Heart left ventricle (tissue), 16 donors: ENCODE data around the gene DDC. TPM values are rescaled to one million over a fixed set of nuclear protein-coding genes. Genes with fewer than 3 reads are reported as not detected.
A peak's percentile ranks its signal among the peaks of the same experiment; 100 is the strongest.

Source experiments
- ATAC-seq, 4 donors: fragments of 200-7000 bp; cut with Tn5 transposase; one replicate each; pipeline ENCODE4 v1.9.1; 2020 to 2022; ENCODE audit warnings: moderate library complexity in 4 of 4, mild to moderate bottlenecking in 3 of 4, moderate number of reproducible peaks in 1 of 4
- DNase-seq, 5 donors: peaks; one replicate each; pipeline ENCODE4 v3.0.0-alpha.2; 2020
- H3K27ac ChIP-seq, 12 donors: fragments of 200-600 bp; sonication (generic) in 4 of 12; one replicate each; pipeline versions ENCODE4 v1.5.0 to v1.8.0; 2016 to 2022; ENCODE audit warnings: mild to moderate bottlenecking in 2 of 12
- H3K27me3 ChIP-seq, 9 donors: fragments of 200-600 bp; sonication (generic) in 2 of 9; one replicate each; pipeline versions ENCODE4 v1.5.1 to v1.8.0; 2016 to 2022; ENCODE audit warnings: mild to moderate bottlenecking in 3 of 9
- H3K36me3 ChIP-seq, 9 donors: fragments of 200-600 bp; sonication (generic) in 2 of 9; one replicate each; pipeline versions ENCODE4 v1.5.0 to v1.8.0; 2018 to 2022; ENCODE audit warnings: mild to moderate bottlenecking in 2 of 9
- H3K4me1 ChIP-seq, 12 donors: fragments of 200-600 bp; sonication (generic) in 4 of 12; one replicate each; pipeline versions ENCODE4 v1.5.0 to v1.8.0; 2016 to 2022; ENCODE audit warnings: mild to moderate bottlenecking in 3 of 12
- H3K4me3 ChIP-seq, 12 donors: fragments of 200-600 bp; sonication (generic) in 4 of 12; one replicate each; pipeline versions ENCODE4 v1.5.0 to v1.8.0; 2017 to 2022; ENCODE audit warnings: mild to moderate bottlenecking in 9 of 12, moderate library complexity in 4 of 12
- H3K9me3 ChIP-seq, 12 donors: fragments of 200-600 bp; sonication (generic) in 4 of 12; one replicate each; pipeline versions ENCODE4 v1.5.0 to v1.8.0; 2016 to 2022; ENCODE audit warnings: mild to moderate bottlenecking in 1 of 12
- POLR2A ChIP-seq, 2 donors: fragments of 450-650 bp; IDR thresholded peaks; one replicate each; pipeline ENCODE4 v1.6.1; 2017; ENCODE audit warnings: antibody characterized with exemption in 2 of 2, mild to moderate bottlenecking in 2 of 2, moderate library complexity in 2 of 2
- WGBS, 4 donors: extraction: QIAGEN DNeasy Blood & Tissue Kit in 2 of 4; methylation state at CpG; one replicate each; pipeline versions ENCODE4 v1.1.5 to v1.1.7; 2013 to 2018; 5-methylcytosine and 5-hydroxymethylcytosine counted together
- intact Hi-C, 10 donors: fragments of 100-400 bp; cut with DNase I; formaldehyde crosslinking; loops; one replicate each; pipeline versions ENCODE4 v1.11.1 to v1.14.2; 2022
- polyA plus RNA-seq, 2 donors: library from polyadenylated mRNA; stranded (reverse); fragments of 200-250 nt; gene quantifications; one replicate each; pipeline ENCODE4 v1.2.3, GENCODE V29; 2013
- total RNA-seq, 9 donors: library from RNA; depleted of rRNA in 2 of 9; stranded (reverse); fragments of >200 nt in 2 of 9; fragmentation: NEBNext Ultra II Directional in 3 of 9; extraction: Animal tissue kit (Norgen Biotek cat#: 25700) in 3 of 9; gene quantifications; one replicate each; pipeline versions ENCODE4 v1.1.0 to v1.2.4, GENCODE V29; 2016 to 2023
- TF ChIP-seq, protein P1 (sequence below), 12 donors: fragments of 200-600 bp; sonication (generic) in 4 of 12; IDR thresholded peaks; one replicate each; pipeline versions ENCODE4 v1.5.0 to v1.8.0; 2018 to 2022; ENCODE audit warnings: antibody characterized with exemption in 12 of 12, mild to moderate bottlenecking in 5 of 12
- donor health status: ischemic (EF 13 %, LVEDD 7.1; RV severe dilation, severe dysfunction).
- donor health status: healthy with polysubstance abuse.
- donor health status: DM: no; HTN: yes; CAD: no.
- donor health status: DM: no; HTN: no; CAD: no.
- donor health status: ischemic (EF 25% LVEDD 6.9; RV normal size, moderate dysfunction).
- donor health status: ischemic (EF 25% LVEDD 5.7; RV mildly dilated, moderate dysfunction).
- donor health status: healthy.
- donor health status: DM: yes; HTN: yes; CAD: no.
- donor health status: ischemic (EF 35%, LVEDD 5.7; RV mildly dilated, moderate dysfunction).
- donor health status: nonischemic (EF 11% LVEDD 7.7; RV severe dilation, severe dysfunction).
- donor health status: DM: yes; HTN: yes; CAD: no.
- donor health status: PGD.
- donor health status: ischemic (EF 29% LVEDD 5.4; RV normal size, mild dysfunction).
- donor health status: nonischemic (EF 23%, LVEDD 6.1; RV moderate dilation, normal function).

DDC gene
- total and polyA plus RNA-seq, 11 donors: 0.08 TPM; not detected in 10

DNA sequence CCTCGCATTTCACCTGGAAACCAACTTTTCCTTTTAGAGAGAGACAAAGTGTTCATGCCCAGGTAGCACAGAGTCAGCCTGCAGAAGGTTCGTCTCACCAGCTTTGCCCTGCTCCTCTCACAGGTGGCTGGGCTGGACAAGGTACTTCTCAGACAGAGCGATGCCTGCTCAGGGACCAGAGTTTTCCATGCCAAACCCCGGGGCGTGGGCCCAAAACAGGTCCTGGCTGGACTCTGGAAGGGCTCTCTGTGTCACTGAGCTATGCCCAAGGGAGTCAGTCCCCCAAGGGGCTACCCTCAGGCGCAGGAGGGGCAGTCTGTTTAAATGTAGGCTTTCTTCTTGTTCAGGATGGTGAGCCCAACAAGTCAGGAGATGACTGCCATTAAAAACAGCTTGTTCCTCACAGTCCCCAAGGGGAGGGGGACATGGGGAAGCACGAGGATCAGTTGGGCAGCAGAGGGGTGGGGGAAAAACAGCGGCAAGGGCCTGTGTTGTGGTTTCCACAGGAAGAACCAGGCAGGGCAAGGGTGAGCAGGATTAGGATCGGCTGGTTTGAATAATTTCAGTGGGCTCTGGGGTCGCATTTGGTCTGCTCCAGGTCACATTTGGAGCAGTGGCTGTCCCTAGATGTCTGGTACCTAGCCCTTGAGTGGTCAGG is 59.5 kb downstream of the DDC start:
- intact Hi-C loops: no loop called here
- no peak overlapping the region for H3K27ac ChIP-seq

GRCh38 chr7:50504646-50505546 is 60.3 kb downstream of the DDC start:
- ATAC-seq: no peak
- Histone ChIP-seq H3K4me3 (no peak overlapping the region), H3K36me3 (no peaks in the 10 kb centered on the region), H3K4me1 (peaks cover 0 to 17% (median 12%) of the 10 kb centered on the region in 12 donors), H3K27me3 (no peaks in the 10 kb centered on the region), H3K27ac (no peak overlapping the region), H3K9me3 (no peaks in the 10 kb centered on the region)
- intact Hi-C loops: no loop called here
- 85 to 91% (median 89%) methylated on average over 12 of the region's 12 CpGs for WGBS, 4 donors
- TF ChIP-seq, protein P1, sequence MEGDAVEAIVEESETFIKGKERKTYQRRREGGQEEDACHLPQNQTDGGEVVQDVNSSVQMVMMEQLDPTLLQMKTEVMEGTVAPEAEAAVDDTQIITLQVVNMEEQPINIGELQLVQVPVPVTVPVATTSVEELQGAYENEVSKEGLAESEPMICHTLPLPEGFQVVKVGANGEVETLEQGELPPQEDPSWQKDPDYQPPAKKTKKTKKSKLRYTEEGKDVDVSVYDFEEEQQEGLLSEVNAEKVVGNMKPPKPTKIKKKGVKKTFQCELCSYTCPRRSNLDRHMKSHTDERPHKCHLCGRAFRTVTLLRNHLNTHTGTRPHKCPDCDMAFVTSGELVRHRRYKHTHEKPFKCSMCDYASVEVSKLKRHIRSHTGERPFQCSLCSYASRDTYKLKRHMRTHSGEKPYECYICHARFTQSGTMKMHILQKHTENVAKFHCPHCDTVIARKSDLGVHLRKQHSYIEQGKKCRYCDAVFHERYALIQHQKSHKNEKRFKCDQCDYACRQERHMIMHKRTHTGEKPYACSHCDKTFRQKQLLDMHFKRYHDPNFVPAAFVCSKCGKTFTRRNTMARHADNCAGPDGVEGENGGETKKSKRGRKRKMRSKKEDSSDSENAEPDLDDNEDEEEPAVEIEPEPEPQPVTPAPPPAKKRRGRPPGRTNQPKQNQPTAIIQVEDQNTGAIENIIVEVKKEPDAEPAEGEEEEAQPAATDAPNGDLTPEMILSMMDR (IDR thresholded peaks at IDR 0.05): no peak
- TF ChIP-seq POLR2A (IDR thresholded peaks at IDR 0.05): no peak
- DNase-seq: no peak

More for the DNA sequence above, 59.5 kb downstream of the DDC start:
- no peaks in the 10 kb centered on the region for H3K36me3 ChIP-seq
- ATAC-seq (no peak), DNase-seq (no peak)
- no peaks in the 10 kb centered on the region for H3K27me3 ChIP-seq
- 67 to 75% (median 72%) methylated on average over 10 of the region's 10 CpGs for WGBS, 4 donors
- no peaks in the 10 kb centered on the region for H3K9me3 ChIP-seq
- TF ChIP-seq, protein P1 (IDR thresholded peaks at IDR 0.05): no peak
- no peak overlapping the region for H3K4me3 ChIP-seq
- H3K4me1 ChIP-seq: peaks cover 0 to 17% (median 12%) of the 10 kb centered on the region in 12 donors

DNA sequence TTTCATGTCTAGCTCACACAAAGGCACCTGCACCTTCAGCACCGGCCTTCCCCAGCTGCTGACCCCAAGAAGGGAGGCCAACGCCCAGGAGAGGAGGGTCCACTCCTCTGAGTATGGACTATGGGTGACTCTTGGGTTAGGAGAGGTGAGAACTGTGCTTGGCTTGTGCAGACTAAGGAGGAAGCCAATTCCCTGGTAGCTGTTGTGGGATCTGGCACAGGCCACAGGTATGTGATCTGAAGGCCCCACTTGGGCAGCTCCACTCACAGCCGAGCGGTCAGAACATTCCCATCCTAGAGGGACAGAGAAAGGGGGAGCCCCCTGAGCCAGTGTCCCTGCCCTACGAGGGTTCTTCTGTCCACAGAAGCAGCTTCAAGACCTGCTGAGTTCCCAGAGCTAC is 62.3 kb downstream of the DDC start:
- H3K4me1 ChIP-seq: peaks cover 0 to 17% (median 12%) of the 10 kb centered on the region in 12 donors
- no peaks in the 10 kb centered on the region for H3K27me3 ChIP-seq
- ATAC-seq: peak; percentile 13 to 81 (median 41)
- WGBS, 4 donors: 62 to 86% (median 66%) methylated on average over 5 of the region's 5 CpGs
- no peak overlapping the region for H3K4me3 ChIP-seq
- peak in 1 of 5 donors; percentile 44 for DNase-seq
- H3K36me3 ChIP-seq: no peaks in the 10 kb centered on the region
- H3K27ac ChIP-seq: peak overlapping the region in 3 of 12 donors; percentile 70 to 77 (median 71)
- intact Hi-C loops: no loop called here
- no peak for TF ChIP-seq POLR2A (IDR thresholded peaks at IDR 0.05)
- TF ChIP-seq, protein P1 (IDR thresholded peaks at IDR 0.05): no peak
- no peaks in the 10 kb centered on the region for H3K9me3 ChIP-seq
